Parathyroid adenoma (tissue), 2 donors: ENCODE data around the gene CABLES2.

ENCODE experiments used
- H2AFZ ChIP-seq: fragments of 300-600 bp; sonication (generic); one replicate; pipeline ENCODE4 v1.7.0; 2017; ENCODE audit warnings: antibody characterized with exemption, mild to moderate bottlenecking
- H3K27ac ChIP-seq: fragments of 300-600 bp; sonication (generic); one replicate; pipeline ENCODE4 v1.7.0; 2017
- H3K27me3 ChIP-seq: fragments of 300-600 bp; sonication (generic); one replicate; pipeline ENCODE4 v1.7.0; 2017; ENCODE audit warnings: low read length; ENCODE audit not compliant: control insufficient read depth, insufficient read depth
- H3K36me3 ChIP-seq: fragments of 300-600 bp; sonication (generic); one replicate; pipeline ENCODE4 v1.7.0; 2017; ENCODE audit warnings: low read length; ENCODE audit not compliant: control insufficient read depth, insufficient read depth
- H3K4me1 ChIP-seq: fragments of 300-600 bp; sonication (generic); one replicate; pipeline ENCODE4 v1.7.0; 2017; ENCODE audit warnings: control low read depth
- H3K4me2 ChIP-seq: fragments of 300-600 bp; sonication (generic); one replicate; pipeline ENCODE4 v1.7.0; 2017; ENCODE audit warnings: low read length
- H3K4me3 ChIP-seq: fragments of 300-600 bp; sonication (generic); one replicate; pipeline ENCODE4 v1.7.0; 2017; ENCODE audit warnings: low read depth, low read length
- H3K79me2 ChIP-seq: fragments of 300-600 bp; sonication (generic); one replicate; pipeline ENCODE4 v1.7.0; 2017; ENCODE audit warnings: control low read depth
- H3K9ac ChIP-seq: fragments of 300-600 bp; sonication (generic); one replicate; pipeline ENCODE4 v1.7.0; 2017; ENCODE audit warnings: mild to moderate bottlenecking
- H3K9me3 ChIP-seq: fragments of 300-600 bp; sonication (generic); one replicate; pipeline ENCODE4 v1.7.0; 2017; ENCODE audit warnings: low read length; ENCODE audit not compliant: control insufficient read depth
- TF ChIP-seq, protein P1 (sequence below): fragments of 300-600 bp; sonication (generic); IDR thresholded peaks from one replicate; pipeline ENCODE4 v1.7.0; 2017; ENCODE audit warnings: antibody characterized with exemption, mild to moderate bottlenecking
- donor health status: primary hyperparathyroidism.

CABLES2 gene

DNA sequence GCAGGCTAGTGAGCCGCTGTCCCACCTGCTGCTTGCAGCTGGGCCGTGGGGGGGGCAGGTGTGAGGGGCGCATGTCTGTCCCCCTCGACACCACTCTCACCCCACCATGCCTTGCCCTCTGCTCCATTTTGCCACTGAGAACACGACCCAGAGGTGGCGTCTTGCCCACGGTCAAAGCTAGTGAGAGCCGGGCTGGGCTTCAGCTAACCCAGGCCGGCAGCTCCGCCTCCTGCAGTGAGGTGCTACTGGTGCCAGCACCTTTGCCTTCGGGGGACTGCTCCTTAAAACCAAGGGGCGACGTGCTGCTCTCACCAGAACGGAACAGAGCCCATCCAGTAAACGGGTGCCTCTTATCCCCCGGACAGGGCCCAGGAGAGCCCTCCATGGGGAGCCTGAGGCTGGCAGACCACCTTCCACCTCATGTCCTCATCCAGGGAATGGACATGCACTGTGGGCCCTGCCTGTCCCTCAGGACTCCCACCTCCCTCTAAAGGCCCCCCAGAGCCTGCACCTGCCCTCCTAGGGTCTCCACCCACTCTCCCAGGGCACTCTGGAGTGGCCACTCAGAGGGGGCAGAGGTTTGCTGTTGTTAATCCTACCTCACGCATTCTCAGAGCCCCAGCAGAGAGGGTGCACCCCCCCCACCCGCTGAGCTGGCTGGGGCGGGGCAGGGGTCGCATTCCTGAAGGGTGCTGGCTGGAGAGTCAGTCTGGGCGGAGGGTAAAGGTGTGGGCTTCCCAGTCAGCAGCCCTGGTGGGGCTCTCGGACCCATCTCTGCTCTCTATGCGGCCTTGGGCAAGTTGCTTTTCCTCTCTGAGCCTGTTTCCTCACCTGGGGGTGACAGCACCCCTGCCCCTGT lies 17.4 kb upstream of the CABLES2 start:
- H3K27me3 ChIP-seq = no peaks in the 10 kb centered on the region
- H3K4me1 ChIP-seq = peaks cover 31% of the 10 kb centered on the region
- H3K27ac ChIP-seq = no peak overlapping the region
- no peak overlapping the region for H2AFZ ChIP-seq
- TF ChIP-seq, protein P1, sequence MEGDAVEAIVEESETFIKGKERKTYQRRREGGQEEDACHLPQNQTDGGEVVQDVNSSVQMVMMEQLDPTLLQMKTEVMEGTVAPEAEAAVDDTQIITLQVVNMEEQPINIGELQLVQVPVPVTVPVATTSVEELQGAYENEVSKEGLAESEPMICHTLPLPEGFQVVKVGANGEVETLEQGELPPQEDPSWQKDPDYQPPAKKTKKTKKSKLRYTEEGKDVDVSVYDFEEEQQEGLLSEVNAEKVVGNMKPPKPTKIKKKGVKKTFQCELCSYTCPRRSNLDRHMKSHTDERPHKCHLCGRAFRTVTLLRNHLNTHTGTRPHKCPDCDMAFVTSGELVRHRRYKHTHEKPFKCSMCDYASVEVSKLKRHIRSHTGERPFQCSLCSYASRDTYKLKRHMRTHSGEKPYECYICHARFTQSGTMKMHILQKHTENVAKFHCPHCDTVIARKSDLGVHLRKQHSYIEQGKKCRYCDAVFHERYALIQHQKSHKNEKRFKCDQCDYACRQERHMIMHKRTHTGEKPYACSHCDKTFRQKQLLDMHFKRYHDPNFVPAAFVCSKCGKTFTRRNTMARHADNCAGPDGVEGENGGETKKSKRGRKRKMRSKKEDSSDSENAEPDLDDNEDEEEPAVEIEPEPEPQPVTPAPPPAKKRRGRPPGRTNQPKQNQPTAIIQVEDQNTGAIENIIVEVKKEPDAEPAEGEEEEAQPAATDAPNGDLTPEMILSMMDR = no peak
- no peaks in the 10 kb centered on the region for H3K9me3 ChIP-seq
- no peak overlapping the region for H3K4me3 ChIP-seq
- H3K4me2 ChIP-seq = no peak overlapping the region
- H3K36me3 ChIP-seq = no peaks in the 10 kb centered on the region
- no peak overlapping the region for H3K9ac ChIP-seq
- no peaks in the 10 kb centered on the region for H3K79me2 ChIP-seq

DNA sequence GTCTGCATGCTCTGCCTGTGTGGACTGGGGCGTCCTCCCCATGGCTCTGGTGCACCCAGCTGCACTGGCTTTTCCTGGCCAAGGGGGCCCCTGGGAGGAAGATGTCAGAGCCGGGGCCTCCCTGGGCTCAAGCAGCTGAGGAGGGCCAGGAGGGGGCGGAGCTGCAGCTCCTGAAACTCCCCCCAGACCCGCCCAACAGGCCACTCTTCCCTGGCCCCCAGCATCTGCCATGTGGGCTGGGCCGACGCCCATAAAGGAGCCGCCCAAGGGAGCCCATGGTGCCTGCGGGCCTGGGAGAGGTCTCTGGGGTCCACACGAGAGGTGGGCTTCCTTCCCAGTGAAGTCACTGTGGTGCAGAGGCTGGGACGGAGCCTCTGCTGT lies 16.2 kb upstream of the CABLES2 start:
- no peak overlapping the region for H2AFZ ChIP-seq
- no peaks in the 10 kb centered on the region for H3K9me3 ChIP-seq
- no peak overlapping the region for H3K9ac ChIP-seq
- no peaks in the 10 kb centered on the region for H3K79me2 ChIP-seq
- H3K4me1 ChIP-seq = peaks cover 27% of the 10 kb centered on the region
- TF ChIP-seq, protein P1 = no peak
- no peak overlapping the region for H3K4me3 ChIP-seq
- H3K27me3 ChIP-seq = no peaks in the 10 kb centered on the region
- no peak overlapping the region for H3K4me2 ChIP-seq
- H3K36me3 ChIP-seq = no peaks in the 10 kb centered on the region
- no peak overlapping the region for H3K27ac ChIP-seq

DNA sequence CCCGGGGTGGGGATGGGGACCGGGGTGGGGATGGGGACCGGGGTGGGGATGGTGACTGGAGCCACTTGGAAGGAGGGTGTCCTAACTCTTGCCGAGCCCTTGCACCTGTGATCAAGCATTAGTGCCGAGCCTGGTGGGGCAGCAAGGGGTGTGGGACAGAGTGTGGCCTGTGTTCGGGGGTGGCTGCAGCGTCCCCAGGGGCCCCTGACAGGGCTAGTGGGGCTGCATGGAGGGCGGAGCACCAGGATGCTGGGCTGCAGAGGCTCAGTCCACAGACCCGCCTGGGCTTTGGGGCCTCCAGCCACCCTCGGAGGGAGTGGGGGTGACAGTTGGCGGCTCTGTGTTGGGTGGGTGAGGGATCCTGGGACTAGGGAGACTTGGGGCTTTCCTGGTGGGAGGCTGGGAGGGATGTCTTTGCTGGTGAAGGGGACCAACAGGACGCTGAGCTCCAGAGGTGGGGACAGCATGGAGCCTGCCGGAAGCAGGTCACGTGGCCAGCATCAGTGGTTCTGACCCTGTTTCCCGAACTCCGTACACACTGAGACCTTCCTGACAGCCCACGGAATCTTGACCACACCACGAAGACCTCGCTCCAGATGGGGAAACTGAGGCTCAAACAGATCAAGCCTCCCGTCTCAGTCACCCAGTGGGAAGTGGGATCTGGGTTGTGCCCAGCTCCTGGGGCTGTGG lies 15.7 kb upstream of the CABLES2 start:
- no peaks in the 10 kb centered on the region for H3K27me3 ChIP-seq
- no peaks in the 10 kb centered on the region for H3K9me3 ChIP-seq
- H3K9ac ChIP-seq = no peak overlapping the region

DNA sequence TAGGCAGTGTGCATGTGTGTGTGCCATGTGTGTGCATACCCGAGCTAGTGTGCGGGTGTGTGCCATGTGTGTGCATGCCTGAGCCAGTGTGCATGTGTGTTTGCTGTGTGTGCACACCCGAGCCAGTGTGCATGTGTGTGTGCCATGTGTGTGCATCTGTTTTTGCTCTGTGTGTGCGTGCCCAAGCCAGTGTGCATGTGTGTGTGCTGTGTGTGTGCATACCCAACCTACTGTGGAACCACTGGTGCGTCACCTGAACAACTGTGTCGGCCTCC lies 14.6 kb upstream of the CABLES2 start:
- Histone ChIP-seq H3K4me3 (no peak overlapping the region), H3K9ac (no peak overlapping the region), H3K27me3 (no peaks in the 10 kb centered on the region), H3K4me2 (no peak overlapping the region), H3K79me2 (no peaks in the 10 kb centered on the region), H2AFZ (no peak overlapping the region), H3K9me3 (no peaks in the 10 kb centered on the region), H3K36me3 (no peaks in the 10 kb centered on the region), H3K4me1 (peaks cover 15% of the 10 kb centered on the region), H3K27ac (no peak overlapping the region)
- TF ChIP-seq, protein P1 = no peak

More for the DNA sequence above, 15.7 kb upstream of the CABLES2 start:
- TF ChIP-seq, protein P1 = no peak
- peaks cover 22% of the 10 kb centered on the region for H3K4me1 ChIP-seq
- H3K4me2 ChIP-seq = no peak overlapping the region
- no peak overlapping the region for H3K27ac ChIP-seq
- no peak overlapping the region for H2AFZ ChIP-seq
- H3K36me3 ChIP-seq = no peaks in the 10 kb centered on the region
- H3K4me3 ChIP-seq = no peak overlapping the region
- H3K79me2 ChIP-seq = no peaks in the 10 kb centered on the region
